Measurements from ENCODE around the gene ZNF57. TPM values are rescaled to one million over a fixed set of nuclear protein-coding genes. Genes with fewer than 3 reads are reported as not detected.
"Not testable (repeated sequence)": the region's sequence is repeated elsewhere in the genome, so short reads cannot be mapped to it uniquely, and the experiment has no call there.

The ZNF57 gene
- polyA plus RNA-seq, 4 donors = 4.5 to 19.2 (median 15.2) TPM

- FAIRE-seq (no peak), DNase-seq (peak; percentile 81 to 87)
- Histone ChIP-seq H3K4me1 (ENCODE audit: control insufficient read depth in 3 of 3, insufficient read depth in 2 of 3, low read depth in 1 of 3, low read length in 2 of 3) (peaks cover 0 to 20% (median 6%) of the 10 kb centered on the region in 3 donors), H3K27me3 (ENCODE audit: control insufficient read depth in 3 of 3, insufficient read depth in 3 of 3, low read length in 3 of 3) (no peaks in the 10 kb centered on the region), H3K27ac (ENCODE audit: low read depth in 1 of 3, low read length in 2 of 3) (peak overlapping the region in 2 of 3 donors; percentile 49 to 71), H3K9me3 (ENCODE audit: control insufficient read depth in 2 of 2, insufficient read depth in 1 of 2, low read depth in 1 of 2, low read length in 1 of 2) (no peaks in the 10 kb centered on the region), H3K4me3 (ENCODE audit: low read depth in 1 of 3, low read length in 3 of 3) (peak overlapping the region in 2 of 3 donors; percentile 3 to 6), H3K36me3 (ENCODE audit: control insufficient read depth in 3 of 3, insufficient read depth in 2 of 3, low read depth in 1 of 3, low read length in 3 of 3) (no peaks in the 10 kb centered on the region)
- WGBS, 3 donors = 10 to 44% (median 26%) methylated on average over 9 of the region's 9 CpGs
Measured at GRCh38 chr19:2952953-2953481, 52.3 kb downstream of the ZNF57 start.

DNA sequence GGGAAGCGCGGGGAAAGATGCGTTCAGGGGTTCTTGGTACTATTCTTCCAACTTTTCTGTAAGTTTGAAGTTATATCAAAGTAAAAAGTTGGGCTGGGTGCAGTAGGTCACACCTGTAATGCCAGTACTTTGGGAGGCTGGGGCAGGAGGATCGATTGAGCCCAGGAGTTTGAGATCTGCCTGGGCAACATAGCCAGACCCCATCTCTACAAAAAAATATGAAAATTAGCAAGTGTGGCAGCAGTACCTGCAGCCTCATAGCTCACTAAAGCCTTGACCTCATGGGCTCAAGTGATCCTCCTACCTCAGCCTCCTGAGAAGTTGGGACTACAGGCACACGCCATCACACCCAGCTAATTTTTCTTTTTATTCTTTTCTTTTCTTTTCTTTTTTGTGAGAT is 56.4 kb downstream of the ZNF57 start:
- Histone ChIP-seq H3K27ac (ENCODE audit: low read depth in 1 of 3, low read length in 2 of 3) (no peak overlapping the region), H3K9me3 (ENCODE audit: control insufficient read depth in 2 of 2, insufficient read depth in 1 of 2, low read depth in 1 of 2, low read length in 1 of 2) (no peaks in the 10 kb centered on the region), H3K36me3 (ENCODE audit: control insufficient read depth in 3 of 3, insufficient read depth in 2 of 3, low read depth in 1 of 3, low read length in 3 of 3) (no peaks in the 10 kb centered on the region), H3K4me3 (ENCODE audit: low read depth in 1 of 3, low read length in 3 of 3) (no peak overlapping the region), H3K4me1 (ENCODE audit: control insufficient read depth in 3 of 3, insufficient read depth in 2 of 3, low read depth in 1 of 3, low read length in 2 of 3) (peaks cover 0 to 9% (median 0%) of the 10 kb centered on the region in 3 donors), H3K27me3 (ENCODE audit: control insufficient read depth in 3 of 3, insufficient read depth in 3 of 3, low read length in 3 of 3) (no peaks in the 10 kb centered on the region)
- WGBS, 3 donors = 90 to 93% (median 93%) methylated on average over 5 of the region's 5 CpGs
- FAIRE-seq (no peak), DNase-seq (no peak)

DNA sequence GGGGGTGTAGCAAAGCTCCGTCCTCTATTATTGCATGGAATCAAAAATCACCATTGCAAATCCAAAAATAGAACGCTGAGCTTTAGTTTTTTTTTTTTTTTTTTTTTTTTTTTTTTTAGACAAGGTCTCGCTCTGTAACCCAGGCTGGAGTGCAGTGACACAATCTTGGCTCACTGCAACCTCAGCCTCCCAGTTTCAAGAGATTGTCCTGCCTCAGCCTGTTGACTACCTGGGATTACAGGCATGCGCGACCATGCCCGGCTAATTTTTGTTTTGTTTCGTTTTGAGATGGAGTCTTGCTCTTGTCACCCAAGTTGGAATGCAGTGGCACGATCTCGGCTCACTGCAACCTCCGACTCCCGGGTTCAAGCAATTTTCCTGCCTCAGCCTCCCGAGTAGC is 59.4 kb downstream of the ZNF57 start:
- DNase-seq (no peak), FAIRE-seq (no peak)
- Histone ChIP-seq H3K27ac (ENCODE audit: low read depth in 1 of 3, low read length in 2 of 3) (no peak overlapping the region), H3K27me3 (ENCODE audit: control insufficient read depth in 3 of 3, insufficient read depth in 3 of 3, low read length in 3 of 3) (no peaks in the 10 kb centered on the region), H3K4me3 (ENCODE audit: low read depth in 1 of 3, low read length in 3 of 3) (no peak overlapping the region), H3K4me1 (ENCODE audit: control insufficient read depth in 3 of 3, insufficient read depth in 2 of 3, low read depth in 1 of 3, low read length in 2 of 3) (no peaks in the 10 kb centered on the region), H3K36me3 (ENCODE audit: control insufficient read depth in 3 of 3, insufficient read depth in 2 of 3, low read depth in 1 of 3, low read length in 3 of 3) (no peaks in the 10 kb centered on the region), H3K9me3 (ENCODE audit: control insufficient read depth in 2 of 2, insufficient read depth in 1 of 2, low read depth in 1 of 2, low read length in 1 of 2) (no peaks in the 10 kb centered on the region)
- 86 to 93% (median 90%) methylated on average over 12 of the region's 12 CpGs for WGBS, 3 donors

GRCh38 chr19:2962018-2962670 is 61.4 kb downstream of the ZNF57 start:
- WGBS, 3 donors = 14 to 33% (median 23%) methylated on average over 17 of the region's 17 CpGs
- Histone ChIP-seq H3K9me3 (ENCODE audit: control insufficient read depth in 2 of 2, insufficient read depth in 1 of 2, low read depth in 1 of 2, low read length in 1 of 2) (no peaks in the 10 kb centered on the region), H3K27me3 (ENCODE audit: control insufficient read depth in 3 of 3, insufficient read depth in 3 of 3, low read length in 3 of 3) (no peaks in the 10 kb centered on the region), H3K27ac (ENCODE audit: low read depth in 1 of 3, low read length in 2 of 3) (no peak overlapping the region), H3K36me3 (ENCODE audit: control insufficient read depth in 3 of 3, insufficient read depth in 2 of 3, low read depth in 1 of 3, low read length in 3 of 3) (no peaks in the 10 kb centered on the region), H3K4me3 (ENCODE audit: low read depth in 1 of 3, low read length in 3 of 3) (no peak overlapping the region), H3K4me1 (ENCODE audit: control insufficient read depth in 3 of 3, insufficient read depth in 2 of 3, low read depth in 1 of 3, low read length in 2 of 3) (no peaks in the 10 kb centered on the region)
- FAIRE-seq = no peak
- DNase-seq = peak; percentile 73 to 82

DNA sequence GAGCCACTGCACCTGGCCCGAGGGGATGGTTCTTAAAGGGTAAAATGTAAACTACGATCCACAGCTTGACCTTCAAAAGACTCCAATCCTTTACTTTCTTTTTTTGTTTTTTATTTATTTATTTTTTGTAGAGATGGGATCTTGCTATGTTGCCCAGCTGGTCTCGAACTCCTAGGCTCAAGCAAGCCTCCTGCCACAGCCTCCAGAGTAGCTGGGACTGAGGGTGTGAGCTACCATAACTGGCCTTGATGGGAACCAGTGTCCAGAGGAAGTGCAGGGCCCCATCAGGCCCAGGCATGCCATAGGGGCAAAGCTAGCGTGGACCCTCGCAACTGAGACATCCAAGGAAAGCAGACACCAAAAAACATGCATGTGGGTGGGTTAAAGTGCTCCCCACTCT is 62.4 kb downstream of the ZNF57 start:
- Histone ChIP-seq H3K36me3 (ENCODE audit: control insufficient read depth in 3 of 3, insufficient read depth in 2 of 3, low read depth in 1 of 3, low read length in 3 of 3) (no peaks in the 10 kb centered on the region), H3K27me3 (ENCODE audit: control insufficient read depth in 3 of 3, insufficient read depth in 3 of 3, low read length in 3 of 3) (no peaks in the 10 kb centered on the region), H3K4me3 (ENCODE audit: low read depth in 1 of 3, low read length in 3 of 3) (no peak overlapping the region), H3K27ac (ENCODE audit: low read depth in 1 of 3, low read length in 2 of 3) (no peak overlapping the region), H3K4me1 (ENCODE audit: control insufficient read depth in 3 of 3, insufficient read depth in 2 of 3, low read depth in 1 of 3, low read length in 2 of 3) (no peaks in the 10 kb centered on the region), H3K9me3 (ENCODE audit: control insufficient read depth in 2 of 2, insufficient read depth in 1 of 2, low read depth in 1 of 2, low read length in 1 of 2) (no peaks in the 10 kb centered on the region)
- FAIRE-seq = no peak
- WGBS, 3 donors = 81 to 90% (median 88%) methylated on average over 5 of the region's 5 CpGs
- DNase-seq = no peak

DNA sequence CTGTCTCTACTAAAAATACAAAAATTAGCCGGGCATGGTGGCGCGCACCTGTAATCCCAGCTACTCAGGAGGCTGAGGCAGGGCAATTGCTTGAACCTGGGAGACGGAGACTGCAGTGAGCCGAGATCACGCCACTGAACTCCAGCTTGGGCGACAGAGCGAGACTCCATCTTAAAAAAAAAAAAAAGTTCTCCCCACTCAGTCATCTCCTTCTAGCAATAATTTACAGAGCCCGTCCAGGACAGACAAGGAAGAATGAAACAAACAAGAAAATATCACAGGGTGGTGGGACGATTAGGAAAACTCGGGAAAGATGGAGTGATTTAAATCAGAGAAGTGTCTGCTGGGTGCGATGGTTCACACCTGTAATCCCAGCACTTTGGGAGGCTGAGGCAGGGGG is 62.9 kb downstream of the ZNF57 start:
- DNase-seq; H3K9me3 ChIP-seq (ENCODE audit: control insufficient read depth in 2 of 2, insufficient read depth in 1 of 2, low read depth in 1 of 2, low read length in 1 of 2); H3K27me3 ChIP-seq (ENCODE audit: control insufficient read depth in 3 of 3, insufficient read depth in 3 of 3, low read length in 3 of 3); H3K4me3 ChIP-seq (ENCODE audit: low read depth in 1 of 3, low read length in 3 of 3); FAIRE-seq; H3K36me3 ChIP-seq (ENCODE audit: control insufficient read depth in 3 of 3, insufficient read depth in 2 of 3, low read depth in 1 of 3, low read length in 3 of 3); H3K27ac ChIP-seq (ENCODE audit: low read depth in 1 of 3, low read length in 2 of 3); H3K4me1 ChIP-seq (ENCODE audit: control insufficient read depth in 3 of 3, insufficient read depth in 2 of 3, low read depth in 1 of 3, low read length in 2 of 3): not testable (repeated sequence)
- 59 to 77% (median 74%) methylated on average over 12 of the region's 12 CpGs for WGBS, 3 donors

DNA sequence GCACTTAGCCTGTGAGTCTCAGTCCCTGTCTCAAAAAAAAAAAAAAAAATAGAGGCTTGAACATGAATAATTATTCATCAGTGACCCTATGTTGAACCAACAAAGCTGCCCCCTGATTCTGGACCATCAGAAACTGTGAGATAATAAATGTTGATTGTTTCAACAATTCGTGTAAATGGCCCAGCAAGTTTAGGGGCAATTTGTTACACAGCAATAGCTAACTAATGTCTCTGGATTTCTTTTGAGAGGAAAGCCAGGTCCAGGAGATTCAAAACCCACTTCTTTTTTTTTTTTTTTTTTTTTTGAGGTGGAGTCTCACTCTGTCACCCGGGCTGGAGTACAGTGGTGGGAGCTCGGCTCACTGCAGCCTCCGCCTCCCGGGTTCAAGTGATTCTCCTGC is 64.1 kb downstream of the ZNF57 start:
- H3K27me3 ChIP-seq (ENCODE audit: control insufficient read depth in 3 of 3, insufficient read depth in 3 of 3, low read length in 3 of 3) = no peaks in the 10 kb centered on the region
- no peaks in the 10 kb centered on the region for H3K4me1 ChIP-seq (ENCODE audit: control insufficient read depth in 3 of 3, insufficient read depth in 2 of 3, low read depth in 1 of 3, low read length in 2 of 3)
- H3K36me3 ChIP-seq (ENCODE audit: control insufficient read depth in 3 of 3, insufficient read depth in 2 of 3, low read depth in 1 of 3, low read length in 3 of 3) = no peaks in the 10 kb centered on the region
- DNase-seq (no peak), FAIRE-seq (no peak)
- H3K27ac ChIP-seq (ENCODE audit: low read depth in 1 of 3, low read length in 2 of 3) = no peak overlapping the region
- no peak overlapping the region for H3K4me3 ChIP-seq (ENCODE audit: low read depth in 1 of 3, low read length in 3 of 3)
- 93 to 97% (median 93%) methylated on average over 4 to 5 of the region's 5 CpGs for WGBS, 3 donors
- no peaks in the 10 kb centered on the region for H3K9me3 ChIP-seq (ENCODE audit: control insufficient read depth in 2 of 2, insufficient read depth in 1 of 2, low read depth in 1 of 2, low read length in 1 of 2)

GRCh38 chr19:2967972-2968371 is 67.2 kb downstream of the ZNF57 start:
- no peak overlapping the region for H3K4me3 ChIP-seq (ENCODE audit: low read depth in 1 of 3, low read length in 3 of 3)
- H3K9me3 ChIP-seq (ENCODE audit: control insufficient read depth in 2 of 2, insufficient read depth in 1 of 2, low read depth in 1 of 2, low read length in 1 of 2) = no peaks in the 10 kb centered on the region
- H3K27me3 ChIP-seq (ENCODE audit: control insufficient read depth in 3 of 3, insufficient read depth in 3 of 3, low read length in 3 of 3) = no peaks in the 10 kb centered on the region
- 53 to 82% (median 66%) methylated on average over 8 of the region's 8 CpGs for WGBS, 3 donors
- no peaks in the 10 kb centered on the region for H3K36me3 ChIP-seq (ENCODE audit: control insufficient read depth in 3 of 3, insufficient read depth in 2 of 3, low read depth in 1 of 3, low read length in 3 of 3)
- FAIRE-seq (no peak), DNase-seq (no peak)
- no peaks in the 10 kb centered on the region for H3K4me1 ChIP-seq (ENCODE audit: control insufficient read depth in 3 of 3, insufficient read depth in 2 of 3, low read depth in 1 of 3, low read length in 2 of 3)
- H3K27ac ChIP-seq (ENCODE audit: low read depth in 1 of 3, low read length in 2 of 3) = no peak overlapping the region

Measured in small intestine (tissue), 7 donors.